Heart right ventricle (tissue), 16 donors: ENCODE data around the gene GFAP. TPM values are rescaled to one million over a fixed set of nuclear protein-coding genes. Genes with fewer than 3 reads are reported as not detected.

Source experiments
- ATAC-seq, 8 donors: fragments of 200-7000 bp; cut with Tn5 transposase; one replicate each; pipeline ENCODE4 v1.9.1; 2020; ENCODE audit warnings: mild to moderate bottlenecking in 8 of 8, moderate library complexity in 8 of 8, moderate number of reproducible peaks in 1 of 8
- DNase-seq, 2 donors: peaks; one replicate each; pipeline ENCODE4 v3.0.0-alpha.2; 2020
- H3K27ac ChIP-seq, 10 donors: fragments of 200-600 bp; sonication (generic) in 2 of 10; one replicate each; pipeline versions ENCODE4 v1.5.0 to v1.8.0; 2020 to 2022; ENCODE audit warnings: mild to moderate bottlenecking in 3 of 10
- H3K27me3 ChIP-seq, 7 donors: fragments of 200-600 bp; one replicate each; pipeline ENCODE4 v1.8.0; 2021 to 2022; ENCODE audit warnings: mild to moderate bottlenecking in 2 of 7
- H3K36me3 ChIP-seq, 9 donors: fragments of 200-600 bp; sonication (generic) in 1 of 9; one replicate each; pipeline versions ENCODE4 v1.5.0 to v1.8.0; 2020 to 2022; ENCODE audit warnings: mild to moderate bottlenecking in 2 of 9
- H3K4me1 ChIP-seq, 9 donors: fragments of 200-600 bp; sonication (generic) in 1 of 9; one replicate each; pipeline versions ENCODE4 v1.5.0 to v1.8.0; 2020 to 2022; ENCODE audit warnings: mild to moderate bottlenecking in 4 of 9
- H3K4me3 ChIP-seq, 10 donors: fragments of 200-600 bp; sonication (generic) in 2 of 10; one replicate each; pipeline versions ENCODE4 v1.5.0 to v1.8.0; 2020 to 2022; ENCODE audit warnings: mild to moderate bottlenecking in 7 of 10, moderate library complexity in 2 of 10
- H3K9me3 ChIP-seq, 11 donors: fragments of 200-600 bp in 10 of 11; sonication (generic) in 2 of 11; one replicate each; pipeline versions ENCODE4 v1.5.0 to v1.8.0; 2013 to 2022; ENCODE audit warnings: mild to moderate bottlenecking in 2 of 11, control low read depth in 1 of 11, moderate library complexity in 1 of 11
- CTCF ChIP-seq, 9 donors: fragments of 200-600 bp; sonication (generic) in 2 of 9; IDR thresholded peaks; one replicate each; pipeline versions ENCODE4 v1.5.0 to v1.8.0; 2021 to 2022; ENCODE audit warnings: antibody characterized with exemption in 9 of 9, mild to moderate bottlenecking in 5 of 9, moderate library complexity in 1 of 9
- WGBS, 2 donors: extraction: QIAGEN DNeasy Blood & Tissue Kit; methylation state at CpG; one replicate each; pipeline ENCODE4 v1.1.7; 2013; ENCODE audit warnings: inconsistent platforms in 1 of 2; 5-methylcytosine and 5-hydroxymethylcytosine counted together
- intact Hi-C, 10 donors: fragments of 100-400 bp; cut with DNase I; formaldehyde crosslinking; loops; one replicate each; pipeline versions ENCODE4 v1.11.1 to v1.14.2; 2022
- polyA plus RNA-seq, 2 donors: library from polyadenylated mRNA; stranded (reverse); fragments of 200-250 nt; gene quantifications; one replicate each; pipeline ENCODE4 v1.2.3, GENCODE V29; 2013
- total RNA-seq, 10 donors: library from RNA; stranded (reverse); fragmentation: NEBNext Ultra II Directional in 3 of 10; extraction: Animal tissue kit (Norgen Biotek cat#: 25700) in 3 of 10; gene quantifications; one replicate each; pipeline versions ENCODE4 v1.2.1 to v1.2.4, GENCODE V29; 2021 to 2023
- donor health status: Arrhythmogenic right ventricular cardiomyopathy.
- donor health status: ischemic (EF 13 %, LVEDD 7.1; RV severe dilation, severe dysfunction).
- donor health status: healthy with polysubstance abuse.
- donor health status: DM: no; HTN: yes; CAD: no.
- donor health status: DM: no; HTN: no; CAD: no.
- donor health status: ischemic (EF 25% LVEDD 6.9; RV normal size, moderate dysfunction).
- donor health status: ischemic (EF 25% LVEDD 5.7; RV mildly dilated, moderate dysfunction).
- donor health status: healthy.
- donor health status: DM: yes; HTN: yes; CAD: no.
- donor health status: Ischemic cardiomyopathy.
- donor health status: ischemic (EF 35%, LVEDD 5.7; RV mildly dilated, moderate dysfunction).
- donor health status: nonischemic (EF 11% LVEDD 7.7; RV severe dilation, severe dysfunction).
- donor health status: DM: yes; HTN: yes; CAD: no.
- donor health status: PGD.
- donor health status: ischemic (EF 29% LVEDD 5.4; RV normal size, mild dysfunction).
- donor health status: nonischemic (EF 23%, LVEDD 6.1; RV moderate dilation, normal function).

Gene GFAP
- total and polyA plus RNA-seq, 12 donors, result 2.1 to 8.6 (median 7.1) TPM

DNA sequence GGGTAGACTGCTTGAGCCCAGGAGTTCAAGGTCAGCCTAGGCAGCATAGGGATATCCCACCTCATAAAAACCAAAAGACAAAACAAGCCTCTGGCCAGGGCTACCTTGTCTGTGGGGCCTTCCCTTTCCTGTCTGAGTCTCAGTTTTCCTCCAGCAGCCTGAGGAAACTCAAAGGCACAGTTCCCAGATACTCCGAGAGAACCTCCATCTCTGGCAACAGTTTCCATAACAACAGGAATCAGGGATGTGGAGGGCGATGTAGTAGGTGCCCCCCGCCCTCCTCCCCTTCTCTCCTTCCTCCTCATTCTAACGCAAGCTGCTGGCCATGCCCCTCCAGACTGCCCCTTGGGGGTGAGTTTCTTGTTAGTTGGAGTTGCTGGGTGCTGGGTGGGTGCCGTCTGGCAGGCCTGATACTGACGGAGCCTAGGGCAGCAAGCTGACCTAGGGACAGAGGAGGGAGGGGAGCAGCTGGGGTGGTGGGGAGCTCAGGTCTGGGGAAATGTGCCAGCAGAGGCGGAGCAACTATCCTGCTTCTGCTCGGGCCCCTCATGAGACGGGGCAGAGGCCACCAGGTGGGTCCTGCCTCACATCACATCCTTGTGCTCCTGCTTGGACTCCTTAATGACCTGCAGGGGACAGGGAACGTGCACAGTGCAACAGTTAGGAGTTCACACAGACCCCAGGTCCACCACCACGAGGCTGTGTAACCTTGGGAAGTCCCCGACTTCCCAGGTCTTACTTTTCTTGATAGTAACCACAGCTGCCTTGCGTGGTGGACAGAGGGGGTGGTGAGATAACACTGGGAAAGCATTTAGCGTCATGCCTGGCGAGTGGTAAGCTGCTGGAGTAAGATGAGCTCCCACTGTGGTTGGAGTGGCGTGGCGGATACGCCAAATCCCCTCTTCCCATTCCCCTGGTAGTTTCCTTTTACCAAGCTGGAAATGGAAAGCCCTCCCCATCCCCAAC lies 8.3 kb downstream of the GFAP start:
- Histone ChIP-seq H3K4me1 (peaks cover 0 to 34% (median 9%) of the 10 kb centered on the region in 9 donors), H3K36me3 (no peaks in the 10 kb centered on the region), H3K4me3 (no peak overlapping the region), H3K9me3 (no peaks in the 10 kb centered on the region), H3K27me3 (peaks cover 0 to 20% (median 12%) of the 10 kb centered on the region in 7 donors), H3K27ac (peak overlapping the region in 1 of 10 donors; percentile 5)
- no peak for TF ChIP-seq CTCF (IDR thresholded peaks at IDR 0.05)
- WGBS, 2 donors, result 71 to 81% methylated on average over 18 of the region's 18 CpGs
- intact Hi-C loops, result no loop called here
- ATAC-seq (no peak), DNase-seq (no peak)

DNA sequence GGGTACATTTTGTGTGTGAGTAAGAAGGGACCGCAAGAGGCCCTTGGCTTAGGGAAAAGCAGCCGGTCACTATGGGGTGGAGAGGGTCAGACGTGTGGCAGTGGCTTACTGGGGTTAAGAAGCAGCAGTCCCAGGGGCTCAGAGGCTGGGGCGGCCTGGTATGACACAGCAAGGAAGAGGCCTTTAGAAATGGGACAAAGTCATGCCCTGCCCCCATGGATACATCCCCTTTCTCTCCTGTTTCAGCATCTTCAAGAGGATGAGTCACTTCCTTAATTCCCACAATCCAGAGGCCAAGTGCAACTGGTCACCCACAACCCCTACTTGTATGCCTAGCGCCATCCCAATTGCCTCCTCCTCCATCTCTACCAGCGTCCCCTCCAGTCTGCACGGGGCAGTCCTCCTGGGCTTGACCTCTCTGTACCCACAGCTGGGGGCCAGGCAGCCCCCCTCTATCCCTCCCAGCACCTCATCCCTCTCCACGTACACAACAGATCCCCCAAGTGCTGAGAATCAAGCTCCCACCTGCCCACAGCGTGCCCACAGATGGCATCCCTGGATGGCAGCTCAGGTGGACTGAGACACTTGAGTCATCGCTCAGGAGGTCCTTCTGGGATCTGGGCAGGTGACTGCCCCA lies 9.2 kb downstream of the GFAP start:
- no peak for TF ChIP-seq CTCF (IDR thresholded peaks at IDR 0.05)
- intact Hi-C loops, result no loop called here
- H3K27ac ChIP-seq, result peak overlapping the region in 1 of 10 donors; percentile 61
- no peak overlapping the region for H3K4me3 ChIP-seq
- DNase-seq (no peak), ATAC-seq (peak in 1 of 8 donors; percentile 37)
- whole genome bisulfite sequencing, 2 donors, result 80 to 83% methylated on average over 10 of the region's 10 CpGs
- peaks cover 0 to 12% (median 3%) of the 10 kb centered on the region in 7 donors for H3K27me3 ChIP-seq
- H3K9me3 ChIP-seq, result no peaks in the 10 kb centered on the region
- H3K36me3 ChIP-seq, result no peaks in the 10 kb centered on the region
- peaks cover 0 to 34% (median 2%) of the 10 kb centered on the region in 9 donors for H3K4me1 ChIP-seq

DNA sequence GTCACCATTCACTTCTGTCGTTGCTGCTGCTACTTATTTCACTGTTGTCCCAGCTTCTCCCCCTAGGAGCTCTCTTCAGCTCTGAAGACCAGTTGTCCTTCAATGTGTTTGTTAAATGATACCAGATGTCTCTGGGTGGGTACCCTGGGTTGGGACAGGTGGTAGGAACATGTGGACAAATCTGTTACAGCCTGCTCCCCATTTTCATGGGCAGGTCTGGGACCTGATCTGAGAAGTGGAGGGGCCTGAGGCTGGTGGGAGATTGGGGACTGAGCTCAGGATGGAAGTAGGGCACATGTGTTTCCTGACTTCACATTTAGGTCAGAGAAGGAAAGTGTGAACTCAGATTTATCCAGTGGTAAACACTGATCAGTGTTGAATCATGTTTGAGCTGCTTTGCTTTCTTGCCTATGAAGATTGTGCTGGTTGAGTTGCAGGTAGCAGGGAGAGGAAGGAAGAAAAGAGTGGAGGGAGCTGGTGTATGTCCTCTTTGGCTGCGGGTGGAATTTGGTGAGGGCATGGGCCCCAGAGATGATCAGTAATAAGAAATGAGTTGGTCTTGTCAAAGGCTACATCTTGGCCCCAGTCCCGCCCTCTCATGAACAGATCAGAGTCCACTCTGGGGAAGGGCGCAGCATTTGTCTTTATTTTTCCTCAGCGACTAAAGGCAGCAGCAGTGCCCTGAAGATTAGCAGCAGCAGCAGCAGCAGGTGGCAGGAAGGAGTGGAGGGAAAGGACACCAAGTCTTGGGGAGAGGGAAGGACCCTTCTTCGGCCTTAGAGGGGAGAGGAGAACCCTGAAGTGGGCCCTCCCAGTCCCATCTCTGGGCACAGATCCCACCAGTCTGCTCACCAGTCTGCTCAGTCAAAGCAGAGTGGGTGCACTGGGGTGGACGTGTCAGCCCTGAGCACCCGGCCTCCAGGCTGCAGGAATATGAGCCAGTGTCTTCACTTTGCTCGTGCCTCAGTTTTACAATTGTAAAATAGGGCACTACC lies 10.0 kb downstream of the GFAP start:
- peak overlapping the region in 1 of 10 donors; percentile 61 for H3K27ac ChIP-seq
- no peaks in the 10 kb centered on the region for H3K36me3 ChIP-seq
- ATAC-seq, result no peak
- H3K4me1 ChIP-seq, result peaks cover 0 to 39% (median under 1%) of the 10 kb centered on the region in 9 donors
- DNase-seq, result no peak
- H3K27me3 ChIP-seq, result peaks cover 0 to 6% (median 0%) of the 10 kb centered on the region in 7 donors
- no peaks in the 10 kb centered on the region for H3K9me3 ChIP-seq
- H3K4me3 ChIP-seq, result no peak overlapping the region
- intact Hi-C loops, result no loop called here
- no peak for TF ChIP-seq CTCF (IDR thresholded peaks at IDR 0.05)
- WGBS, 2 donors, result 84 to 89% methylated on average over 9 of the region's 9 CpGs
